ENCODE measurements around the gene SEMA6D. TPM values are rescaled to one million over a fixed set of nuclear protein-coding genes. Genes with fewer than 3 reads are reported as not detected.

The SEMA6D gene
- total RNA-seq, 4 donors from 2014 or later: 1.5 to 27.2 (median 5.5) TPM

- no peaks in the 10 kb centered on the region for H3K36me3 ChIP-seq
- TF ChIP-seq POLR2A (IDR thresholded peaks at IDR 0.05) (no peak), CTCF (IDR thresholded peaks at IDR 0.05) (no peak)
- intact Hi-C loops (cut with DNase I; ENCODE audit: low total_unique reads): no loop called here
- H3K4me1 ChIP-seq: no peaks in the 10 kb centered on the region
- no peaks in the 10 kb centered on the region for H3K9me3 ChIP-seq
- H3K27ac ChIP-seq: no peak overlapping the region
- H3K27me3 ChIP-seq: no peaks in the 10 kb centered on the region
- H3K4me3 ChIP-seq: no peak overlapping the region
- no peak for DNase-seq
These were observed 42.6 kb upstream of the SEMA6D start for GRCh38 chr15:47674586-47675232.

DNA sequence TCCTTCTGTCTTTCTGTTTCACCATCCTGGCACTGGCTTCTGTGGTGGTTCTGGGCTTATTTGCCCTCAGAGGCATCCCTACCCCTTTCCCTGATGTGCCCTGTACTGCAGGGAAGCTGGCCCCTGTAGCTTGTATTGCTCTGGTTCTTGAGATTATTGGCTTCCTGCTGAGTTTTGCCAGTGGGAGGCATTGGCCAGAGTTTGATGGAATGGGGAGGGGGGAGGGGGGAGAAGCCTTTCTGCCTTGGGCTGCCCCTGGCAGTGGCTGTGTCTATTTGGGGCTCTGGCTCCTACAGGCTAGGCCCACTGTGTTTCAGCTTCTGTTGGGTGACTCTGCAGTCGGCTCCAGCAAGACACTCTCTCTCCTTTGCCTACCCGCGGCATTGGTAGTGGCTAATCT lies 41.6 kb upstream of the SEMA6D start:
- H3K9me3 ChIP-seq: no peaks in the 10 kb centered on the region
- H3K4me3 ChIP-seq: no peak overlapping the region
- no peaks in the 10 kb centered on the region for H3K4me1 ChIP-seq
- H3K27ac ChIP-seq: no peak overlapping the region
- intact Hi-C loops (cut with DNase I; ENCODE audit: low total_unique reads): no loop called here
- no peak for DNase-seq
- no peaks in the 10 kb centered on the region for H3K27me3 ChIP-seq
- H3K36me3 ChIP-seq: no peaks in the 10 kb centered on the region
- TF ChIP-seq POLR2A (IDR thresholded peaks at IDR 0.05) (no peak), CTCF (IDR thresholded peaks at IDR 0.05) (no peak)

- Histone ChIP-seq H3K9me3 (no peaks in the 10 kb centered on the region), H3K27ac (no peak overlapping the region), H3K4me3 (no peak overlapping the region), H3K36me3 (no peaks in the 10 kb centered on the region), H3K4me1 (no peaks in the 10 kb centered on the region), H3K27me3 (no peaks in the 10 kb centered on the region)
- no peak for DNase-seq
- intact Hi-C loops (cut with DNase I; ENCODE audit: low total_unique reads): no loop called here
- TF ChIP-seq POLR2A (IDR thresholded peaks at IDR 0.05) (no peak), CTCF (IDR thresholded peaks at IDR 0.05) (no peak)
These were observed 39.3 kb upstream of the SEMA6D start for GRCh38 chr15:47678040-47678439.

DNA sequence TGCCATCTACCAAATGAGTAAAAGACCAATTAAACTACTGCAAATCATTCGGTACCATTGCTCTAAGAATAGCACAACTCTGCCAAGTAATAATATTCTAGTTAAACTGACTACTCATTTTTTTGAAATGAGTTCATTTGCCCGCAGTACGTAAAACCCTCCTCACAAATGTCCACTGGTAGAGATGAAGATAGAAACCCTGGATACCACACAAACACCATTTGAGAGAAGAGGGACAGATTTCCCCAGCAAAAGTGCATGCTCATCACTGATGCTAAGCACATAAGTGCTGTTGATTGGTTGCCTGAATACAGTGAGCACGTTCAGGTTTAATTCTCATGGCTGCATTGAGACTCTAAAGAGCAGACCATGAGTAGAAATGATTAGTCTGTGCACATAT lies 34.6 kb upstream of the SEMA6D start:
- no peaks in the 10 kb centered on the region for H3K27me3 ChIP-seq
- no peak for TF ChIP-seq CTCF (IDR thresholded peaks at IDR 0.05)
- no peak for TF ChIP-seq POLR2A (IDR thresholded peaks at IDR 0.05)
- H3K9me3 ChIP-seq: no peaks in the 10 kb centered on the region
- H3K4me3 ChIP-seq: no peak overlapping the region
- H3K36me3 ChIP-seq: no peaks in the 10 kb centered on the region
- no peaks in the 10 kb centered on the region for H3K4me1 ChIP-seq
- no peak overlapping the region for H3K27ac ChIP-seq
- intact Hi-C loops (cut with DNase I; ENCODE audit: low total_unique reads): no loop called here
- DNase-seq: no peak

- Histone ChIP-seq H3K9me3 (no peaks in the 10 kb centered on the region), H3K27me3 (no peaks in the 10 kb centered on the region), H3K27ac (no peak overlapping the region), H3K4me3 (no peak overlapping the region), H3K36me3 (no peaks in the 10 kb centered on the region), H3K4me1 (no peaks in the 10 kb centered on the region)
- no peak for TF ChIP-seq CTCF (IDR thresholded peaks at IDR 0.05)
- no peak for TF ChIP-seq POLR2A (IDR thresholded peaks at IDR 0.05)
- intact Hi-C loops (cut with DNase I; ENCODE audit: low total_unique reads): no loop called here
- DNase-seq: no peak
These were observed 32.0 kb upstream of the SEMA6D start for GRCh38 chr15:47685141-47685870.

Data from uterus (tissue), 4 donors.